Skeletal muscle cell (primary cell): ENCODE data around the gene SFXN2.
"Not testable (repeated sequence)": the region's sequence is repeated elsewhere in the genome, so short reads cannot be mapped to it uniquely, and the experiment has no call there.

Source experiments
- DNase-seq: peaks from one replicate; pipeline ENCODE4 v3.0.0-alpha.2; 2010; ENCODE audit warnings: low read depth
- H3K4me3 ChIP-seq: 2 replicates; pipeline ENCODE4 v1.5.1; 2011; ENCODE audit warnings: low read depth, mild to moderate bottlenecking, control low read depth, low read length, moderate library complexity

The SFXN2 gene

DNA sequence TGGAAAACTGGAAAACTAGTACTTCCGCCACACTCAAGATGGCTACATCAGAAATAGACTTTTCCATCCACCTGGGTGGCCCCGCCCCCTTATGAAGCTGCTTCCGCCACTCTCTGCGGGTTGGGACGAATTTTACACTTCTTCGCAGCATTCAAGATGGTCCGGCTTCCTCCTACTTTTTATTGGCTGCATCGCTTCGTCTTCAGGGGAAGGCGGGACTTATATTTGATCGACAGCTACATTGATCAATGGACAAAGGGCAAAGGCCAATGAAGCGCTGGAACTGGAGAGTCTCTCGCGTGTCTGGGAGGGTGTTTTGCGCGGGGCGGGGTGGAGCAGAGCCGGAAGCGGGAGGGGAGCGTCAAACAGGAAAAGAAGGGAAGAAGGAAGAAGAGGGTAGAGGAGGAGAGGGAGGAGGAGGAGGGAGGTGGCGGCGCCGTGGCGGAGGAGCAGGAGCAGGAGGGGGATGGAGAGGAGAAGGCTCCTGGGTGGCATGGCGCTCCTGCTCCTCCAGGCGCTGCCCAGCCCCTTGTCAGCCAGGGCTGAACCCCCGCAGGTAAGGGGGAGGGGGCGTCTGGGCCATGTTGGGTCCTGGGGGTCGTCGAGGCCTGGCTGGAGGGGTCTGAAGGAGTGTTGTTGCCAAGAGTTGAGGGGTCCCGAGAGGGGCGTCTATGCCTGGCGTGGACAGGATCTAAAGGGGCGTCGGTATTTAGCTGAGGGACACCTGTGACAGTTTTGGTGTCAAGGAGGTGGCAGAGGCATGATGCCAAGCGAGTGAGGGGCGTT, 29.3 kb downstream of the SFXN2 start, which contains the start of gene WBP1L:
Gene WBP1L (plus strand): TSS at position 361 of the 786 bp plus-strand sequence. CDS start 106 bp downstream, at position 467.
- peak within 1 kb of the TSS; percentile 100 for H3K4me3 ChIP-seq
- peak; percentile 98 for DNase-seq

DNA sequence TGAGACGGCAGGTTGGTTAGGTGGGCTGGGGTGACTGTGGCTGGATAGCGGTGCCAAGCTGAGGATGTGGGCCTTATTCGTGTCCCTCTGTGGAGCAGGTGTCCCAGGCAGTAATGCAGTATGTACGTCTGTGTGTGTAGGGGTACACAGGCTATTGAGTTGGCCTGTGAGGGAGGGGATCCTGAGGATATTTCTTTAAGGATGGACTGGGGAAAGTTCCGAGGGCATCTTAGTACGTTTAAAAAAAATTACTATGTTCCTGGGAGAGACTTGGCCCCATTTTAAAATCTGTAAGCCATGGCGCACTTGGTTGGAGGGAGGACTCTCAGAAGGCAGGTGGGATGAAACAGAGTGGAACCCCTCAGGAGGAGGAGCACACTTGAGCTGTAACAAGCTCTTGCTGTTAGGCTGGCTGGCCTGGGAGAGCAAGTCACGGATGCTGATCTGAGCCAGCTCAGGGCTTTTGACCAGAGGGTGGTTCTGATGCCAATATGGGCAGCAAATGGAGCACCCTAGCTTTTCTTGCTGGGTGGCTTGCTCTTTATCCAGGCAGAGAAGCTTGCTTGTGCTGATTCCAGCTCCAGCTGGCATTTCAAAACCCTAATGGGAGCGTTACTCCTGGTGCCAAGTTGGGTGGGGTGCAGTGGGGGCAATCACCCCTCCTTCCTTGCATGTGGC, 30.1 kb downstream of the SFXN2 start:
- no peak for DNase-seq
- peak overlapping the region; percentile 100 for H3K4me3 ChIP-seq

DNA sequence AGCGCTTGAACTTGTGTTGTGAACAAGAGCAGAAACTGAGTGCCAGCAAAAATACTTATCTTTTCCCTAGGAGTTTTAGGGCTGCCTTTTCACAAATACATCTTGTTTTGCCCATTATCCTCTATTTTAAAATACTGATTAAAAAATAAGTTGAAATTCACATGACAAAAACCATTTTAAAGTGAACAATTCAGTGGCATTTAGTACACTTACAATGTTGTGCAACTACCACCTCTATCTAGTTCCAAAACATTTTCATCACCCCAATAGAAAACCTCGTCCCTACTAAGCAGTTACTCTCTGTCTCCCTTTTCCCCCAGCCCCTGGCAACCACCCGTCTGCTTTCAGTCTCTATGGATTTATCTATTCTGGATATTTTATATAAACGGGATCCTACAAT, 30.7 kb downstream of the SFXN2 start:
- H3K4me3 ChIP-seq = peak overlapping the region; percentile 100
- no peak for DNase-seq

DNA sequence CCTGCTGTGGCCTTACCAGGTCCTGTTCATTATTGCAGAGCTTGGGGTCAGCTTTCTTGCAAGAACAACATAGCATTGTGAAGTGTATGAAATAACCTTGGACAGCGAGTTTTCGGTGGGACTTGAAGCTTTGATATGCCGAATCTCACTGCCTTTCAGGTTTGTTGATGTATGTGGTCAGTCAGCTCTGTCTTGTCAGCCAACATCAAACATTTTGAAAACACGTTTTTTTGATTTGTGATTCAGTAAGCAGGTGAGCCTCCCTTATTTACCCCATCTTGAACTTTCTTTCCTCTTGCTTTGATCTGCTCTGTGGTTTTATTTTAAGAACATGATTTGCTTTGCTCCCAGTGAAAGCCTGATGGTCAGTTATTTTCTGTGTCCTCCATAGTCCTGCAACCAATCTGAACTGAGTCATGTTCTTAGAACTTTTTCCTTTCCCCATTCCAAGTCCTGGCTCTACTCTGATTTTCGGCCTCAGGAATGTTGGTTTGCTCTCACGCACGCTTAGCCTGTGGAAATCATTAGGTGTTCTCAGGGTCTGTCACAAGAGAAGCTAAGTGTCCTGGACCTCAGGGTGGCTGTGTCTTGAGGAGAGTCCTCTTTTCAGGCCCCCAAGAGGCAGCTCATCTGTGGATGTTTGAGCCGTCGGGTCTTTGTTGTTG, 38.0 kb downstream of the SFXN2 start:
- DNase-seq = no peak
- no peak overlapping the region for H3K4me3 ChIP-seq

DNA sequence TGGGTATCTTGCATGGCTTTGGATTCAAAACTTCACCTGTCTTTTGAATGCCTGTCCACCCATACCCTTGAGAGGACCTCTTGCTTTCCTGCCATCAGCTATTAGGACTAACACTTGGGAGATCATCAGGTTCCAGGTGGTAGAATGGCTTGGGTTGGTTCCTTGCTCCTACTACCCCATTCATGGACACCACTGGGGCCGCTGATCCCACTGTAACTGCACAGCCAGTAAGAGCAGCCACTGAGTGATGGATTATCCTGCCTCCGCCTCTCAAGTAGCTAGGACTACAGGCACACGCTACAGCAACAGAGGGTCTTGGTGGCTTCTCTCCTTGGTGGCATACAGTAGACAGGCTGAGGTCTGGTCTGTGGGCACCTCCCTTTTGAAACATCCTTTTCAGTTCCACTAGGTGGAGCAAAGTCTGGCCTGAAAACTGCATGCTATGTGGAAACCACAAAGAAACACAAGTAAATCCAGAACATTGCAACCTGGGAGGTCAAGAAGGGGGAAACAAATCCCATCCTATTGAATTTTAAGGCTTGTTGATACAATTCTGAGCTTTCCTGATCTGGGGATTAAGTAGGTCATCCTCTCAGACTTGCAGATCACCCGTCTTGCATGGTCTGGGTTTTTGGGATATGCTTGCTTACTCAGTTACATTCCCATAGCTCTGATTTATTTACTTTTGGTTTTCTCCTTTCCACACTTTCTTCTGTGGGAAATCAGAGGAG, 38.7 kb downstream of the SFXN2 start:
- DNase-seq = peak; percentile 53
- H3K4me3 ChIP-seq = no peak overlapping the region

DNA sequence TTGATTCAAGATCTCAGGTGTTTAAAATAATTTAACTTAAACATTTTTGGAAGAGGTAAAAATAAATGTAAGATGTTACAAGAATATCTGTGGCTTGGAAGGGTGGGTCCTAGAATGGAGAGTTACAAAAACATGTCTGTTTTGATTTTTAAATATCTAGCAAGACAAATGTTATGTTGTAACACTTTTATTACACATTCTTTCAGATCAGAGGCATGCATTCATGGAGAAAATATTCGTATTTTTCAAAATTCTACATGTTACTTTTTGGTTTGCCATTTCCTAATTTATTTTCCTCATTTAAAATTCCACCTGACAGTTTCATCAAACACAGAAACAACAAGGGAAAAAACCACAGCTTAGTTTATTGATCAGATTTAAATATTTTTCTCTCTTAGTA, 39.3 kb downstream of the SFXN2 start:
- no peak for DNase-seq
- no peak overlapping the region for H3K4me3 ChIP-seq

DNA sequence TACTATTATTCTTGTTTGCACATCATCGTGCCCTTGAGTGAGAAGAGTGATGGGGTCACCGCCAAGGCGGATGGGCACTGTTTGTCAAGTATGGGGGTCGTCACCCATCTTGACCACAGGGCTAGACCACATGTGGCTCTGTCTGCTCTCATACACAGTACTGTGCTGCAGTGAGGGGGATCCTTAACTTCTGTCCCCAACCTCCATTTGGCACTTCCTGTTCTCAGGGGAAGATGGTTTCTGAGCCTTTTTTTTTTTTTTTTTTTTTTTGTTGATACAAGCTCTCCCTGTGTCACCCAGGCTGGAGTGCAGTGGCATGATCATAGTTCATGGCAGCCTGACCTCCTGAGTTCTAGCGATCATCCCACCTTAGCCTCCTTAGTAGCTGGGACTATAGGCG, 42.9 kb downstream of the SFXN2 start:
- no peak for DNase-seq
- no peak overlapping the region for H3K4me3 ChIP-seq

DNA sequence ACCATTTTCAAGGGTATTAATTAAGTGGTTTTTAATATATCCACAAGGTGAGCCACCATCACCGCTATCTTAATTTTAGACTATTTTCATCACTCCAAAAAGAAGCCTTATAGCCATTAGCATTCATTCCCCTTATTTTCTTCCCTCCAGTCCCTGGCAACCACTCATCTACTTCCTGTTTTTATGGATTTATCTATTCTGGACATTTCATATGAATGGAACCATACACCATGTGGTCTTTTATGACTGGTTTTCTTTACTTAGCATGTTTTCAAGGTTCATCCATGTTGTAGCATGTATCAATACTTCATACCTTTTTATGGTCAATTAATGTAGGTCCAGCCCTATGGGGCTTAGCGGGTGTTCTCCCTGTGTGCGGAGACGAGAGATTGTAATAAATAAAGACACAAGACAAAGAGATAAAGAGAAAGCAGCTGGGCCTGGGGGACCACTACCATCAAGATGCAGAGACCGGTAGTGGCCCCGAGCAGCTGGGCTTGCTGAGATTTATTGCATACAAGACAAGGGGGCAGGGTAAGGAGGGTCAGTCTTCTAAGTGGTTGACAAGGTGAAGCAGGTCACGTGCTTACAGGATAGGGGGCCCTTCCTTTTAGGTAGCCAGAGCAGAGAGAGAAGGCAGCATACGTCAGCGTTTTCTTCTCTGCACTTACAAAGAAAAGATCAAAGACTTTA, 44.0 kb downstream of the SFXN2 start:
- no peak overlapping the region for H3K4me3 ChIP-seq

DNA sequence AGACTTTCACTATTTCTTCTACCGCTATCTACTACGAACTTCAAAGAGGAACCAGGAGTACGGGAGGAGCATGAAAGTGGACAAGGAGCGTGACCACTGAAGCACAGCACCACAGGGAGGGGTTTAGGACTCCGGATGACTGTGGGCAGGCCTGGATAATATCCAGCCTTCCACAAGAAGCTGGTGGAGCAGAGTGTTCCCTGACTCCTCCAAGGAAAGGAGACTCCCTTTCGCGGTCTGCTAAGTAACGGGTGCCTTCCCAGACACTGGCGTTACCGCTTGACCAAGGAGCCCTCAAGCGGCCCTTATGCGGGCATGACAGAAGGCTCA, 44.5 kb downstream of the SFXN2 start:
- H3K4me3 ChIP-seq, DNase-seq: not testable (repeated sequence)

More for the DNA sequence above, 44.0 kb downstream of the SFXN2 start:
- DNase-seq = no peak

DNA sequence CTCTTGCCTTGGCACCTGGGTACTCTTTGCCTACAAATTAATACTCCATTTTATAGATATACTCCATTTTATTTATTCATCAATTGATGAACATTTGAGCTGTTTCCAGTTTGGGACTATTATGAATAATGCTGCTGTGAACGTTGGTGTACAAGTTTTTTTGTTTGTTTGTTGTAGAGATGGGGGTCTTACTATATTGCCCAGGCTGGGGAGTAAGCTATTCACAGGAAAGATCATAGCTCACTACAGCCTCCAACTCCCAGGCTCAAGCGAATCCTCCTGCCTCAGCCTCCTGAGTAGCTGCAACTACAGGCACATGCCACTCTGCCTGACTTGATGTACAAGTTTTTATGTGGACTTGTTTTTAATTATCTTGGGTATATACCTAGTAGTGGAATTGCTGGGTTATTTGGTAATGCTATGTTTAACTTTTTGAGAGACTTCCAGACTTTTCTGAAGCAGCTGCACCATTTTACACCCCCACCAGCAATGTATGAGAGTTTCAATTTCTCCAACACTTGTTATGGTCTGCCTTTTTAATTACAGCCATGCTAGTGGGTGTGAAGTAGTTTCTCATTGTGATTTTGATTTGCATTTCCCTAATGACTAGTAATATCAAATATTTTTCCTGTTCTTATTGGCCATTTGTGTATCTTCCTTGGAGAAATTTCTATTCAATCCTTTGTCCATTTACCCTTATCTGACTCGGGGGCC, 45.2 kb downstream of the SFXN2 start:
- DNase-seq = no peak

DNA sequence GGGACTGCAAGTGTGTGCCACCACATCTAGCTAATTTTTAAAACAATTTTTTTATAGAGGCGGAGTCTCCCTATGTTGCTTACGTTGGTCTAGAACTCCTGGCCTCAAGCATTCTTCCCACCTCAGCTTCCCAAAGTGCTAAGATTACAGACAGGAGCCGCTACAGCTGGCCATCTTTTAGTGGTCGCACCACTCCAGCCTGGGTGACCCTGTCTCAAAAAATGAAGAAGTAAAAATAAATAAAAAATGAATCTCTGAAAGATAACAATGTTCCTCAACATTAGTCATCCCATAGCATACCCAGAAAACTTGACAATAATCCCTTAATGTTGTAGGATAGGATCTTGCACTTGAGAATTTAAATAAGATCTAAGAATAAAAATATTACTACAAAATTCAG, 47.5 kb downstream of the SFXN2 start:
- DNase-seq = no peak
- no peak overlapping the region for H3K4me3 ChIP-seq

More for the DNA sequence above, 45.2 kb downstream of the SFXN2 start:
- no peak overlapping the region for H3K4me3 ChIP-seq

DNA sequence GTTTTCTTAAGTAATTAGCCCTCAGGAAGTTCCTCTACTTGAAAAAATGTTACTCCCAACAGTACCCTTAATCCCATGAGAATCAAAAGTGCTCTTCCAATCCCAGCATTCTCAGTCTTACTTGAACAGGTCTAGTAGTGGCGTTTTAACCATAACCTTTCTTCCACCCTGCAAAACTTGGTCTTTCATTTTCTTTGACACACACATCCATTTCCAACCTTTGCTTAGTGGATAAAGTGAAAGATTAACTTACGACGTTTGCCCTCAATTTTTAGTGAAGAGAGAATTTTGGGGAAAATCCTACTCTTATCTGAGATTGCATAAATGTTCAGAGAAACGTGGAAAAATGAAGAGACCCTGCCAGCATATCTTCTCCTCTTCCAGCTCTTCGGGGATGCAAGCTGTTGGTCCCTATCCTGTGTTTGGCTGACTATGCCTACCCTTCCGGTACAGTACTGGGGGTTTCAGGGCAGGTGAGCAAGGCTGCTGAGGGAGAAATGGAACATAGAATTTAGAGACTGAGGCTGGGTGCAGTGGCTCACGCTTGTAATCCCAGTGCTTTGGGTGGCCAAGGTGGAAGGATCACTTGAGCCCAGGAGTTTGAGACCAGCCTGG, 48.1 kb downstream of the SFXN2 start:
- H3K4me3 ChIP-seq = no peak overlapping the region
- no peak for DNase-seq

DNA sequence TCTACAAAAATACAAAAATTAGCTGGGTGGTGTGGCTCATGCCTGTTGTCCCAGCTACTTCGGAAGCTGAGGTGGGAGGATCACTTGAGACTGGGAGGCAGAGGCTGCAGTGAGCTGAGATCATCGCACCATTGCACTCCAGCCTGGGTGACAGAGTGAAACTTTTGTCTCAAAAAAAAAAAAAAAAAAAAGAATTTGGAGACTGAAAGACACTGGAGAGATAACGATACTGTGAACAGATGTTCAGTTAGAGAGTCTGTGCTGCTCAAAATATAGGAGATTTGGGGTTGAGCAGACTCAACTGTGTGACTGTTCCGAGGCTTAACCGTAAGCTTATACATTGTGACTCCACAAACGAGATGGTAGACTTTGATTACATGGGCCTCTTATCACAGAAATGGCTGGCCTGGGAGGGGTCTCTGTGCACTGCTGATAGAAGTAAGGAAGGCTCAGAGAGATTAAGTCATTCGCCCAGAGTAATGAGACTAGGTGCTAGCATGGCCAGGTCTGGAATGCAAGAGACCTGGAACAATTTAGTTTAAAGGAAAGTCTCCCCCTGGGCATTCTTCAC, 48.7 kb downstream of the SFXN2 start:
- H3K4me3 ChIP-seq = no peak overlapping the region

DNA sequence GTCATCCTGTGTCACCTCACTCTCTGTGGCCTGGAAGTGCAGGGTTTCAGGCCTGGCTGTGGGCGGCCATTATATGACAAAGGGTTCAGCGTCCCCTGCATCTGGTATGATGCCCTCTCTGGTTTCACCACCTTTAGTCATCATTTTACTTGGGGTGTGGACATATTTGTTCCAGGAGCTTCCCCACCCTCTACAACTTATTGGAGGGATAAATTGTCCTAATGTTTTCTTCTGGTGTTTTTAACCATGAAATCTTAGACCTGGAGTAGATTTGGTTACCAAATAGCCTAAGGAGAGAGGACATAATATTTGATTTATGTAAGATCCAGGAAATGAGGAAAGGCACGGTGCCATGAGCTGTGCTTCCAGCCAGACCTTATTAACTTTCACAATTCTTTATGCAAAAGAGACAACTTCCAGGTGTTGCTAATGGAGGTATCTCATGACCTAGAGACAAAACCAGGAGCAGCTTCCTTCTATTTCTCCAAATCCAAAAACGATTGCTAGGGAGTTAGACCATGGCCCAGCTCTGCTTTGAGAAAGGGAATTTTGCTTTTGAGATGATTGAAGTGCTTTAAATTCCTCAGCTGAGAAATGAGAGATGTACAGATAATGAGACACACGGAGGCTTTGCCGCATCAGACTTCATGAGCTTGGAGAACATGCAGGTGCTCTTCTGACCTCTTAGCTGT, 50.2 kb downstream of the SFXN2 start:
- no peak overlapping the region for H3K4me3 ChIP-seq
- DNase-seq = no peak

More for the DNA sequence above, 48.7 kb downstream of the SFXN2 start:
- DNase-seq = no peak

DNA sequence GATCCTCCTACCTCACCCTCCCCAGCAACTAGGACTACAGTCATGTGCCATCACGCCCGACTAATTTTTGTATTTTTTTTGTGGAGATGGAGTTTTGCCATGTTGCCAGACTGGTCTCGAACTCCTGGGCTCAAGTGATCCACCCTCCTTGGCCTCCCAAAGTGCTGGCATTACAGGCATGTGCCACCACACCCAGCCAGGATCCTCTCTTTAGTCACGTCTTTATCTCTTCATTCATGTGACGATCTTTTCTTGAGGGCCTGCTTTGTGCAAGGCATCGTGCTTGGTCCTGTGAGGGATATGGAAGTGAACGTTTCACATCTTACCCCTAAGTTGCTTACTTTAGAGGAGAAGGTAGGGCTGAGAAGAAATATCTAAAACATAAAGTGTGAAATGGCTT, 50.9 kb downstream of the SFXN2 start:
- no peak overlapping the region for H3K4me3 ChIP-seq
- no peak for DNase-seq

DNA sequence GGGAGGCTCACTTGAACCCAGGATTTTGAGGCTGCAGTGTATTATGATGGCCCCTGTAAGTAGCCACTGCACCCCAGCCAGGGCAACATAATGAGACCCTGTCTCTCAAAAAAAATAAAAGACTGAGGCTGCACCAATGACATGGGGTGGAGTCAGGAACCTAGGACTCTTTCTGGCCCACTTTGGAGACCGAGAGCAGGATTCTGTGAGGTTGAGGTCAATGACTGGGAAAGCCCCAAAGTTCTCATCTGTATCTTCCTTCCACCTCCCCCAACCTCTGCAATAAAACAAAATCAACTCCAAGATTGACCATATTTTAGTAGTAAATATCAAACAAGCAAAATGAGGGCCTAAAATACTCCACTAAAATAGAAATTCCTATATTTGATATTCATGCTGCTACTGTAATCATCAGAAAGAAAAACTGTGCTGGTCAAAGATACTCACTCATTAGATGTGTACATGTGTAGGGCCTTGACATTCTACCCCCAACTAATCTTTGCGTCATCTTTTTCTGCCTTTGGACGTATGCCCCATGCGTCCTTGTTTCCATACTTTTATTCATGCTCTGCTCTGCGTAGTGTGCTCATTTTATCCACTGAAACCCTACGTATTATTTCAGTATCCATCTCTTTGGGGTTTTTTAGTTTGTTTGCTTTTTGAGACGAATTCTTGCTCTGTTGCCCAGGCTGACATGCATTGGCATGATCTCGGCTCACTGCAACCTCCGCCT, 53.2 kb downstream of the SFXN2 start:
- H3K4me3 ChIP-seq = no peak overlapping the region
- DNase-seq = no peak
